GM12892 (cell line): Measurements from ENCODE around the gene RBPMS2. TPM values are rescaled to one million over a fixed set of nuclear protein-coding genes. Genes with fewer than 3 reads are reported as not detected.
"Not testable (repeated sequence)": the region's sequence is repeated elsewhere in the genome, so short reads cannot be mapped to it uniquely, and the experiment has no call there.

Experiments used
- DNase-seq: peaks from one replicate; pipeline ENCODE4 v3.0.0; 2011; ENCODE audit not compliant: insufficient read length
- FAIRE-seq: peaks from 2 replicates; lab custom pipeline; 2011; peaks lifted over from hg19 to GRCh38; lab: Jason Lieb, UNC
- POLR2A ChIP-seq: IDR thresholded peaks from 2 replicates; pipeline ENCODE4 v1.6.1; 2011; ENCODE audit warnings: low read depth, low read length, control low read depth
- POLR2AphosphoS5 ChIP-seq: IDR thresholded peaks from 2 replicates; pipeline ENCODE4 v1.6.1; 2011; ENCODE audit warnings: low read depth, low read length, control low read depth
- TAF1 ChIP-seq: IDR thresholded peaks from 2 replicates; pipeline ENCODE4 v1.6.1; 2011; ENCODE audit warnings: low read depth, mild to moderate bottlenecking, control low read depth, low read length, borderline replicate concordance
- polyA plus RNA-seq: library from polyadenylated mRNA; unstranded; fragments of >200 nt; gene quantifications from one replicate; pipeline ENCODE4 v1.2.1, GENCODE V29; 2012; ENCODE audit warnings: missing spikeins, inconsistent platforms; ENCODE audit not compliant: missing spikeins

Gene RBPMS2
- polyA plus RNA-seq = not detected

DNA sequence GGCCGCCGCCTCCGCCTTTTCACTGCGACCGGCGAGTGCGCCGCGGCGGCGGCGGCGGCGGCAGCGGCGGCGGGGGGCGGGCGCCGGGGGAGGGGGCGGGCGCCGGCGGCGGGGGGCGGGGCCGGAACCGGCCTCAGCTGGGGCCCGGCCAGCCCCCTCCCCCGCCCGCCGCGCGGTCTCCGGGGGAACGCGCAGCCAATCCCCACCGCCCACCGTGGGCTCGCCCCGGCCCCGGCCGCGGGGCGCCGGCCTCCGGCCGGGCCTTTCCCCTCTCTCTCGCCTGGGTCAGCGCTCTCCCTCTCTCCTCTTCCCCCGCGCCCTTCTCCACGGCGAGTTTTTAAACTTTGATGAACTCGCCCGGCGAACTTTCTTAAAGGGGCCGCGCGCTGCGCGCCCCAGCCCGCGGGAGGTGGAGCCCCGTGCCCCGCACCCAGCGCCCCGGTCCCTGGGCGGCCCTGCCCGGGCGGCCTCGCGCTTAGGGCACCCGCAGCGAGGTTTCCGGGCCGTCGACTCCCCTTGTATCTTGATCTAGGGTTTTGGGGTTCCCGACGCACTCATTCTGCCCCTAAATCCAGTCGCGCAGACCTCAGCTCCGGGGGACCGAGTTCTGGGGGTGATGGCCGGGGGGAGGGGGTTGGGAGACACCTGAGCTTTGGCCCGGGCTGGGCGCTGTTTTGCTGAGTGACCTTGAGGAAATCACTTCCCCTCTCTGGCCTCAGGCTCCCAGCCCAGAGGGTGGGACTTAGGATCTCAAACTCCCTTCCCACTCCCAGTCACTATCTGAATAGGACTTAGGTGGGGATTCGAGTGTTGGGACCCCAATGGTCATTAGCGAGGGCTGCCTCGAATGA is at the start of gene RBPMS2:
RBPMS2 (minus strand) TSS at position 39 of the 851 bp plus-strand sequence. CDS start 270 bp downstream, outside the sequence.
- no peak for TF ChIP-seq POLR2AphosphoS5
- no peak for TF ChIP-seq POLR2A
- TF ChIP-seq TAF1 = no peak
- FAIRE-seq = no peak
- no peak for DNase-seq

DNA sequence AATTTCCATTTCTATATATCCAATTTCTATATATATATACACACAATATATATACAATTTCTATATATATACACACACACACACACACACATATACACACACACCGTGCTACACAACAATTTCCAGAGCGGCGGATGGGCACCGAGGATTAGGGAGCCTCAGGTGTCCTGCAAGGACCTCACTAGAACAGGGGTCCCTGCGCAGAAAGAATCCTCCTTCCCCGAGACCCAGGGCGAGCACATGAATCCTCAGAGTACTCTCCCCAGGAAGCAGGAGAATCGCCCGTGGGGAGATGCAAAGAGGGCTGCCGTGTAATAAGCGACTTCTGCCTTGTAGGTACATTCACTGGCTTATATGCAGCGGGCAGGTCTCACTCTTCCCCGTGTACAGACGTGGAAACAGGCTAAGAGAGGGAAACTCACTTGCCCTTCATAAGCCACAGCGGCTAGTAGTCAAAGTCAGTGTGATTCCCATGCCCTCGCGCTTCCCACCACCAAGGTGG is 49.6 kb upstream of the RBPMS2 start:
- DNase-seq (no peak), FAIRE-seq (no peak)
- TF ChIP-seq POLR2A (no peak), TAF1 (no peak), POLR2AphosphoS5 (no peak)

DNA sequence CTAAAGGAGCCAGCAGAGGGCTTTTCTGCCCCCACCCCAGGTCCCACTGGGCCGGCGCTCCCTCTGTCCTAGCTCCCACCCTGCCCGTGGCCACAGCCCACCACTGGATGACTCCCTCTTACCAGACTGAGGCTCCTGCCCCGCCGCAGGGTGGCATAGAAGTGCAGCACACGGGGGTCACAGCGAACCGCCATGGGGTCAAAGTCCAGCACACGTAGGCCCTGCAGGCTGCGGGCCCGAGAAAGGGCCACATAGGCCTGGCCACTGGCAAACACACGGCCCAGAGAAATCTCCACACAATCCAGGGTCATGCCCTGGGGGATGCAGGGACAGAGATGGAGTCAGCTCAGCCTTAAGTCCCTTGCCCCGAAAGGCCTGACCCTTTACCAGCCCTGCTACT is 41.1 kb upstream of the RBPMS2 start:
- TF ChIP-seq POLR2AphosphoS5 = no peak
- no peak for TF ChIP-seq TAF1
- no peak for TF ChIP-seq POLR2A
- FAIRE-seq (no peak), DNase-seq (no peak)

DNA sequence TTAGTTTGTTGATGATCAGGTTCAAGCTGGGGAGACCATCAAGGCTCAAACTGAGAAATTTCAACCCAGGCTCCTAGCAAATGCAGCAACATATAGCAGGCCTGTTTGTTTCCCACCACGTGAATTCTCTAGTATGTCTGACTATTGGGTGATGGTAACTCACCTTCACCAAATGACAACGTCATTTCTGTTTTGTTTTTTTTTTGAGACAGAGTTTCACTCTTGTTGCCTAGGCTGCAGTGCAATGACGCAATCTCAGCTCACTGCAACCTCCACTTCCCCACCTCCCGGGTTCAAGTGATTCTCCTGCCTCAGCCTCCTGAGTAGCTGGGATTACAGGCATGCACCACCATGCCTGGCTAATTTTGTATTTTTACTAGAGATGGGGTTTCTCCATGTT is 39.6 kb upstream of the RBPMS2 start:
- DNase-seq, FAIRE-seq: not testable (repeated sequence)

DNA sequence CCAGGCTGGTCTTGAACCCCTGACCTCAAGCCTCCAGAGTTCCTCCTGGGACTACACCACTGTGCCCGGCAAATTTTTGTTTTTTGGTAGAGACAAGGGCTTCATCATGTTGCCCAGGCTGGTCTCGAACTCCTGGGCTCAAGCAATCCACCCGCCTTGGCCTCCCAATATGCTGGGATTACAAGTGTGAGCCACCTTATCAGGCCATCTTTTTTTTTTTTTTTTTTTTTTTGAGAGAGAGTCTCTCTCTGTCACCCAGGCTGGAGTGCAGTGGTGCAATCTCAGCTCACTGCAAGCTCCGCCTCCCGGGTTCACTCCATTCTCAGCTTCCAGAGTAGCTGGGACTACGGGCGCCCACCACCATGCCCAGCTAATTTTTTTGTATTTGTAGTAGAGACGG is 38.9 kb upstream of the RBPMS2 start:
- not testable (repeated sequence) for FAIRE-seq, DNase-seq

DNA sequence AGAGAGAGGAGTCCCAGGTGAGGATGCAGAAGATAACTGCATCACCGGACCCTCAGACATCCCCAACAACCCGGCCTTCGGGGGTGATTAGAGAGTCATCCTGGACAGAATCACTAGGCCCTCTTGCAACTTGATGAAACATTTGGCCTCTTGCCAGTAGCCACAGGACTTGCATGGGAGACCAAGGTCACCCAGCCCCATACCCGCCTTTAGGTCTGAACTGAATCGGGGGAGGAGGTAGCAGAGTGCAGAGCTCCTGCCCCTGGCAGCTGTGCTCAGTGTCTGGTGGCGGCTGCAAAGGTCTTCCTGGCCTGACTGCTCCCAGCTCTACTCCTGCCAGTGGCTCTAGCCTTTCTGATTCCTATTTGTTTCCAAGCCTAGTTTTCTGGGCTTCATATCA is 37.7 kb upstream of the RBPMS2 start:
- DNase-seq (no peak), FAIRE-seq (peak; percentile 5)
- no peak for TF ChIP-seq POLR2AphosphoS5
- TF ChIP-seq TAF1 = no peak
- TF ChIP-seq POLR2A = no peak

DNA sequence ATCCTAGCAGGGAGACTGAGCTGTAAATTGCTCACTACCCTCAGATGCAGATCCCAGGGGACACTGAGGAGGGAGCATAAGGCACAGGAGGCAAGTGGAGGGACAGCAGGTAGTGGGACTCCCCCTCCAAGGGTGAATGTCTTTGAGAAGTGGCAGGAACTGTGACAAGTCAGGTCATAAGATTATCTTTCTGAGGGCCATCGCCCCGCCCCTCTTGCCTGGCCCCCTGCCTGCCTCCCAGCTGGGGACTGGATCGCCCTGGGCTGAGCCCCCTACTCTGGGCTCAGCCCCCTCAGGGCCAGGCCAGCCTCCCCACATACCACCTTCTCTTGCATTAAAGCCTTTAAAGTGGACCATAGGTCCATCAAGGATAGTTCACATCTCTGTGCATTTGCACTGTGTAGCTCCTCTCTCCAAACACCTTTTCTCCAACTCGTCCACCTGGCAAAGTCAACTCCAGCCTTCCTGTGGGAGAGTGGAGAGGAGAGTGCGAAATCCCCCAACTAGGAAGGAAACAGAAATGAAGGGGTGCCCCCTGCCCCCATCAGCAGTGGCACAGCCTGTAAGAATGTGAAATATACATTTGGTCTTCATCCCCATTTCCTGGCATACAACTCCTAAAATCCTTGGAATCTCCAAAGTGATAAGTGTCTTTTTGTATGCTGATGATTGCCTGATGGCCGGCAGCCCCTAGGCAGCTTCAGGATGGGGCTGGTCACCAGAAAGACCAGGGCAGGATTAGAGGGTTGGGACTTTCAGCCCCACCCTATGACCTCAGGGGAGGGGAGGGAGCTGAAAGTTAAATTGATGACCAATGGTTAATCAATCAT is 35.3 kb upstream of the RBPMS2 start:
- TF ChIP-seq POLR2AphosphoS5 = no peak
- TF ChIP-seq TAF1 = no peak
- TF ChIP-seq POLR2A = no peak
- FAIRE-seq (no peak), DNase-seq (no peak)

DNA sequence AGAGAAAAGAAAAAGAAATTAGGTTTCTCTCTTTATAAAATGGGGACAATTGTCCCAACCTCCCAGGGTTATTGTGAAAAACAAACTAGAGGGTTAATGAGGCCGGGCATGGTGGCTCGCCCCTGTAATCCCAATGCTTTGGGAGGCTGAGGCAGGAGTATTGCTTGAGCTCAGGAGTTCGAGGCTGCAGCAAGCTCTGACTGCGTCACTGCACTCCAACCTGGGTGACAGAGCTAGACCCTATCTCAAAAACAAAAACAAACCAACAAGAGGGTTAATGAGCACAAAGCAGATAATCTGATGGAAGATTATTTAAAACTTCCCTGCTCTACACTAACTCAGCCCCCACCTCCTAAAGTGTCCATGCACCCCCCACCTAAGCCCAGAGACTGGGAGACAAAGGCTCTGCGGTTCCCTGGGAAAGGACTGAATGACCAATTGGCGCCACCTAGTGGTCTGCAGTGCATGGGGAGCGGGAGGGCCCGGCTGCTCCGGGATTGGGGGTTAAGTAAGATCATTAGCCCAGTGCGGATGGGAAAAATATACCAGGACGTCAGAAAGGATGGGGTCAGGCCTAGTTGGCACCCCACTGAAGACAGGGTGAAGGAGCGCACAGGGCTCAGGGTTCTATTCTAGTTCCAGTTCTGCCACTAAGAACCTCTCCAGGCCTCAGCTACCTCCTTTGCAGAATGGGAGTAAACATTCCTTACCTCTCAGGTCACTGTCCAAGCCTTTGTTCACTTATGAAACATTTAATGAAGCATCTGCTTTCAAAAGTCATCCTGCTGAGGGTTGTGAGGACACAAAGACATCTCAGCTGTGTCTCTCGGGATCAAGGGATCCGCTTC is 34.5 kb upstream of the RBPMS2 start:
- no peak for TF ChIP-seq POLR2A
- no peak for TF ChIP-seq POLR2AphosphoS5
- no peak for TF ChIP-seq TAF1
- DNase-seq (peak; percentile 73), FAIRE-seq (peak; percentile 92)

DNA sequence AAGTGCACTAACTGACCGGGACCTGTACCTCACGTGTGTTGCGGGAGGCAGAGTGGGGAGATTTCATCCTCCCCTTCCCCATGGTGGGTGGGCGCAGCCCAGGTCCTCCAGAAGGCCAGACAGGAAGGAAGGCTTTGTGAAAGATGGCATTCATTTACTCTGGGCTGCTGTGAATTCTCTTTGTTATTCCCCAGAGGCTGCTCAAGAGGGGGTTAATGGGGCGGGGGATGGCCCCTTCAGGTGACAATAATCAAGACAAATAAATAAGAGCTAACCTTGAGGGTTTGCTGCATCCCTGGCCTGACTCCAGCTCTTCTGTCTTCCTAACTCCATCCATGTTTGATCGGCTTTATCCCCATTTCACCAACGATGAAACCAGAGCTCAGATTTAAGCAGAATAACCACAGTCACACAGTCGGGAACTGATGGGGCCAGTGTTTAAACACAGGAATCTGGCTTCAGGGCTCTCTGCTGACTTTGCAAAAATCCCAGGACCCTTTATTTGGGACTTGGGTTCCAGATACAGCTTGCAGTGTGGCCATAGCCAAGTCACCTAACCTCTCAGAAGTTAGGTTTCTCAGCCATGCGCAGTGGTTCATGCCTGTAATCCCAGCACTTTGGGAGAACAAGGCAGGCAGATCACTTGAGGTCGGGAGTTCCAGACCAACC is 33.5 kb upstream of the RBPMS2 start:
- TF ChIP-seq POLR2AphosphoS5 = no peak
- TF ChIP-seq POLR2A = no peak
- DNase-seq (no peak), FAIRE-seq (no peak)

DNA sequence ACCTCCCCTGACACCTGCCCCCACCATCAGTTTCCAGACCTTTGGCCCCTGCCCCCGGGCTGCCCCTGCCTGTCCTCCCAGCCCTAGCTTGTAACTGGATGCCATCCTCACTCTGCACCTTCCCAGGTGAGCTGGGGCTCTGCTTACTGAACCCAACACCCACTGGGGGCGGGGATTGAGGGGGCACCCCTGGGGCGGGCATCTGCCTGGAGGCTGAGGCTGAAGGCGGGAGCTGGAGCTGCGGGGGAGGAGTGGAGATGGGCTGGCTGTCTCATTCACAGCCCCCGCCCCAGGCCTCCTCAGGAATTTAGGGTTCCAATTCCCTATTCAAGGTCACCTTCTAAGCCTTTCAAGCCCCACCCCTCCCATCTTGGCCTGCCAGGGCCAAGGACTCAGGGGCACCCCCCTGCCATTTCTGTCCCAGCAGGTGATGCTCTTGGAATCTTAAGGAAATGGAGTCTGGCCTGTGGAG is 32.4 kb upstream of the RBPMS2 start:
- FAIRE-seq (no peak), DNase-seq (no peak)
- TF ChIP-seq POLR2A = no peak
- TF ChIP-seq TAF1 = no peak
- TF ChIP-seq POLR2AphosphoS5 = no peak

DNA sequence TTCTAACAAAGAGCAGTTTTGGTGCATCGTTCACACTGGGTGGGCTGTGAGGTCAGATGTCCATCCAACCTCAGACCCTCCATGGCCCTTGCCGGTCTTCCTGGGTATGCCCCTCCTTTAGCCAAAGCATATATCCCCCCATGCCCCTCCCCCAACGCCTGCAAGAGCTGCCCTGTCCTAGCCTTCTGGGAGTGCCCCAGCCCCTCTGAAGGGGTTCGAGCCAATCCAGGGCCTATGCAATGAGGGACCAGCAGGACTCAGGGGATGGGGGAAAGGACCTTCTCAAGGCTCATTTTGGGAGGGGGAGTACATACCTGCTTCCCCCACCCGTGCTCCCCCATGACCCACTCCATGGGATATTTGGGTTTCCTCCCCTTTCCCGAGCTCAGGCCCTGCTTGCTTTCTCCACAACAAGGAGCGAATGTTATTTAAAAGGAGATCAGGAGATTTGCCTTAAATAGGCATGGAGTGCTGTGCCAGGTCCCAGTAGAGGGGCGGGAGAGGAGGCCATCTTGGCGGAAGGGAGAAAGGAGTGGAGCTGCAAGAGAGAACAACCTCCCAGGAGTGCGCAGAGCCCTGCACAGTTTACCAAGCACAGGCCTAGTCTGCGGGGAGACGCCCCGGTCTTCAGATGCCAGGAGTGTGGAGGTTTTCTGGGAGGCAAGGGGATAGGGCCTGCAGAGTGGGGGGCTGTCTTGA is 31.8 kb upstream of the RBPMS2 start:
- FAIRE-seq = no peak
- TF ChIP-seq TAF1 = no peak
- no peak for TF ChIP-seq POLR2AphosphoS5
- TF ChIP-seq POLR2A = no peak

More for the DNA sequence above, 31.8 kb upstream of the RBPMS2 start:
- DNase-seq = no peak
